Measurements from ENCODE around the gene SLC7A1. TPM values are rescaled to one million over a fixed set of nuclear protein-coding genes. Genes with fewer than 3 reads are reported as not detected.

Gene SLC7A1
- total RNA-seq, 4 donors from 2014 or later: 7.3 to 17.9 (median 10.5) TPM

DNA sequence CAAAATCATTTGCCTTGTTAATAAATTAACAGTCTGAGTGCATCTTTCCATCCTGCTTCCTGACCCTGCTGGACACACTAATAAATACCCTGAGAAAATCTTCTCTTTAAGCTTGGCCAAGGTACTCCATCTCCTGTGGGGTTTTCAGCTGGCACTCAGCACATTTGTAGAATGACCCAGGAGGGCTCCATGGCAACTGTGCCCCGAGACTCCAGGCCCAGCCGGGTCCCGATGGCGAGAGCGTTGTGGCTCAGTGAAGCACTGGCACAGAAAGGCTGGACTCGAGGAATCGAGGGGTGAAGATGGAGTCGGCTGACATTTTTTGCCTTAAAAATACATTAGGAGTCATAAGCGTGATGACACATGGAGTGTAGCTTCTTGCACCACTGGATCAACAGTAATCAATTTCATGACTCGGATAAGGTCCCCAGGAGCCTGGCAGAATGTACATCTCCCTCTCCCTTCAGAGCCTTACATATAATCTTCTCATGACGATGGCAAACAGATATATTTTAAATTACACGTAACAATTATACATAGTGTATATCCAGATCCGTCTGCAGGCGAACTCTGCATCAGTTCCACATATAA, 85.4 kb downstream of the SLC7A1 start:
- TF ChIP-seq, protein P1, sequence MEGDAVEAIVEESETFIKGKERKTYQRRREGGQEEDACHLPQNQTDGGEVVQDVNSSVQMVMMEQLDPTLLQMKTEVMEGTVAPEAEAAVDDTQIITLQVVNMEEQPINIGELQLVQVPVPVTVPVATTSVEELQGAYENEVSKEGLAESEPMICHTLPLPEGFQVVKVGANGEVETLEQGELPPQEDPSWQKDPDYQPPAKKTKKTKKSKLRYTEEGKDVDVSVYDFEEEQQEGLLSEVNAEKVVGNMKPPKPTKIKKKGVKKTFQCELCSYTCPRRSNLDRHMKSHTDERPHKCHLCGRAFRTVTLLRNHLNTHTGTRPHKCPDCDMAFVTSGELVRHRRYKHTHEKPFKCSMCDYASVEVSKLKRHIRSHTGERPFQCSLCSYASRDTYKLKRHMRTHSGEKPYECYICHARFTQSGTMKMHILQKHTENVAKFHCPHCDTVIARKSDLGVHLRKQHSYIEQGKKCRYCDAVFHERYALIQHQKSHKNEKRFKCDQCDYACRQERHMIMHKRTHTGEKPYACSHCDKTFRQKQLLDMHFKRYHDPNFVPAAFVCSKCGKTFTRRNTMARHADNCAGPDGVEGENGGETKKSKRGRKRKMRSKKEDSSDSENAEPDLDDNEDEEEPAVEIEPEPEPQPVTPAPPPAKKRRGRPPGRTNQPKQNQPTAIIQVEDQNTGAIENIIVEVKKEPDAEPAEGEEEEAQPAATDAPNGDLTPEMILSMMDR (IDR thresholded peaks at IDR 0.05; ENCODE audit: low read depth): no peak

DNA sequence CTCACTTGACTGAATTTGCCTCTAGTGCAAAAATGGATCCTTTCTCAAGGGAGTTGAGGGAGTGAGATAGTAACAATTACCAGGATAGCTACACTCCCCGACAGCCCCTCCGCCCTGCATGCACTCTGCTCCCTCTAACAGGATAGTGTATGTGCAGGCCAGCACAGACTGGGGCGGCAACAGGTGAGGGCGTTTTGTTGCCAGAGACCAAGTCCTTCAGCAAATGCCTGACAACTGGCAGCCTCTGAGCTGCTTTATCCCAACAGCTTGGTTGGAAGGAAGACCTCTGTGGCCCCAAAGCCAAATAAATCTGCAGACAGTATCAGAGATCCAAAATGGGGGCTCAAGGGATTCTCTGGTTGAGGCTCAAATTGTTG, 86.6 kb downstream of the SLC7A1 start:
- TF ChIP-seq, protein P1 (IDR thresholded peaks at IDR 0.05; ENCODE audit: low read depth): no peak

- TF ChIP-seq, protein P1 (IDR thresholded peaks at IDR 0.05; ENCODE audit: low read depth): no peak
Observed at GRCh38 chr13:29508130-29508875, 87.2 kb downstream of the SLC7A1 start.

- TF ChIP-seq, protein P1 (IDR thresholded peaks at IDR 0.05; ENCODE audit: low read depth): no peak
Observed at GRCh38 chr13:29507356-29507755, 88.1 kb downstream of the SLC7A1 start.

- TF ChIP-seq, protein P1 (IDR thresholded peaks at IDR 0.05; ENCODE audit: low read depth): no peak
Observed at GRCh38 chr13:29505950-29506349, 89.5 kb downstream of the SLC7A1 start.

GRCh38 chr13:29505511-29505910, 90.0 kb downstream of the SLC7A1 start:
- TF ChIP-seq, protein P1 (IDR thresholded peaks at IDR 0.05; ENCODE audit: low read depth): no peak

- TF ChIP-seq, protein P1 (IDR thresholded peaks at IDR 0.05; ENCODE audit: low read depth): no peak
Observed at GRCh38 chr13:29504691-29505090, 90.8 kb downstream of the SLC7A1 start.

Measured in subcutaneous adipose tissue (tissue), 4 donors.